Testis (tissue), 3 donors: Measurements from ENCODE around the gene ELMO1. TPM values are rescaled to one million over a fixed set of nuclear protein-coding genes. Genes with fewer than 3 reads are reported as not detected.

ENCODE experiments used
- DNase-seq: peaks from one replicate; pipeline ENCODE4 v3.0.0-alpha.2; 2019
- H3K27ac ChIP-seq, 2 donors: fragments of 200-600 bp; sonication (generic); one replicate each; pipeline ENCODE4 v1.5.1; 2019
- H3K27me3 ChIP-seq: fragments of 200-600 bp; sonication (generic); one replicate; pipeline ENCODE4 v1.5.1; 2019
- H3K36me3 ChIP-seq: fragments of 200-600 bp; sonication (generic); one replicate; pipeline ENCODE4 v1.5.1; 2017; ENCODE audit warnings: low read depth; ENCODE audit errors: missing control alignments
- H3K4me1 ChIP-seq: fragments of 200-600 bp; sonication (generic); one replicate; pipeline ENCODE4 v1.5.1; 2019
- H3K4me3 ChIP-seq, 2 donors: fragments of 200-600 bp; sonication (generic); one replicate each; pipeline ENCODE4 v1.5.1; 2017 to 2019
- H3K9me3 ChIP-seq: fragments of 200-600 bp; sonication (generic); one replicate; pipeline ENCODE4 v1.5.1; 2017
- CTCF ChIP-seq, 3 experiments: fragments of 450-650 bp in 2 of 3; fragments of 200-600 bp in 1 of 3; sonication (generic) in 1 of 3; IDR thresholded peaks; one replicate each; pipeline ENCODE4 v1.5.1; 2016 to 2019; ENCODE audit warnings: antibody characterized with exemption in 3 of 3, mild to moderate bottlenecking in 2 of 3, moderate library complexity in 1 of 3
- POLR2A ChIP-seq: fragments of 450-650 bp; IDR thresholded peaks from one replicate; pipeline ENCODE4 v1.6.1; 2017; ENCODE audit warnings: antibody characterized with exemption, mild to moderate bottlenecking, moderate library complexity
- WGBS, 2 donors: methylation state at CpG; one replicate each; pipeline ENCODE4 v1.1.5; 2018; 5-methylcytosine and 5-hydroxymethylcytosine counted together
- intact Hi-C: fragments of 100-400 bp; cut with DNase I; formaldehyde crosslinking; loops from one replicate; pipeline ENCODE4 v1.15.1; 2023; ENCODE audit warnings: low total_unique reads
- polyA plus RNA-seq: library from polyadenylated mRNA; stranded (reverse); fragments of 350-450 nt; fragmentation: Illumina TruSeq; extraction: RNeasy Lipid Tissue Mini Kit (QIAGEN cat#74804); gene quantifications from one replicate; pipeline ENCODE4 v1.2.3, GENCODE V29; 2014; ENCODE audit warnings: low read depth, low replicate concordance; ENCODE audit not compliant: insufficient read depth
- total RNA-seq, 2 donors: library from RNA; depleted of rRNA; stranded (reverse); fragments of >200 nt; gene quantifications; one replicate each; pipeline ENCODE4 v1.2.3, GENCODE V29; 2016

ELMO1 gene
- total and polyA plus RNA-seq, 3 donors from 2014 or later, result 12.9 to 47.2 (median 36.5) TPM

- DNase-seq, result no peak
- Histone ChIP-seq H3K27me3 (no peaks in the 10 kb centered on the region), H3K36me3 (no peaks in the 10 kb centered on the region), H3K4me3 (no peak overlapping the region), H3K4me1 (peaks cover 15% of the 10 kb centered on the region), H3K9me3 (no peaks in the 10 kb centered on the region), H3K27ac (peak overlapping the region in 1 of 2 donors; percentile 1)
- intact Hi-C loops, result no loop called here
- WGBS, 2 donors, result 86 to 87% methylated on average over 3 of the region's 3 CpGs
- TF ChIP-seq CTCF (IDR thresholded peaks at IDR 0.05), result no peak
- TF ChIP-seq POLR2A, result no peak
These were observed 233.3 kb downstream of the ELMO1 start for GRCh38 chr7:37215290-37215923.

- Histone ChIP-seq H3K27ac (no peak overlapping the region), H3K4me3 (no peak overlapping the region), H3K9me3 (no peaks in the 10 kb centered on the region), H3K27me3 (no peaks in the 10 kb centered on the region), H3K4me1 (peaks cover 23% of the 10 kb centered on the region), H3K36me3 (no peaks in the 10 kb centered on the region)
- DNase-seq, result no peak
- WGBS, 2 donors, result 77 to 83% methylated on average over 8 of the region's 8 CpGs
- no peak for TF ChIP-seq POLR2A
- intact Hi-C loops, result no loop called here
These were observed 236.1 kb downstream of the ELMO1 start for GRCh38 chr7:37212556-37212955.

GRCh38 chr7:37212051-37212450 is 236.6 kb downstream of the ELMO1 start:
- no peak for DNase-seq
- Histone ChIP-seq H3K4me3 (no peak overlapping the region), H3K27ac (no peak overlapping the region), H3K4me1 (peaks cover 23% of the 10 kb centered on the region), H3K9me3 (no peaks in the 10 kb centered on the region), H3K36me3 (no peaks in the 10 kb centered on the region), H3K27me3 (no peaks in the 10 kb centered on the region)
- intact Hi-C loops, result no loop called here
- TF ChIP-seq CTCF (IDR thresholded peaks at IDR 0.05) (no peak), POLR2A (no peak)

- H3K4me1 ChIP-seq, result peaks cover 20% of the 10 kb centered on the region
- WGBS, 2 donors, result 51 to 59% methylated on average over 16 of the region's 16 CpGs
- intact Hi-C loops, result no loop called here
These were observed 237.4 kb downstream of the ELMO1 start for GRCh38 chr7:37211097-37211880.

More at GRCh38 chr7:37211097-37211880, 237.4 kb downstream of the ELMO1 start:
- TF ChIP-seq POLR2A, result no peak
- no peak for TF ChIP-seq CTCF (IDR thresholded peaks at IDR 0.05)
- H3K4me3 ChIP-seq, result no peak overlapping the region
- H3K27me3 ChIP-seq, result no peaks in the 10 kb centered on the region
- peak overlapping the region in 1 of 2 donors; percentile 31 for H3K27ac ChIP-seq
- DNase-seq, result peak; percentile 57
- H3K36me3 ChIP-seq, result no peaks in the 10 kb centered on the region
- H3K9me3 ChIP-seq, result no peaks in the 10 kb centered on the region
